Prostate gland (tissue), 2 donors: ENCODE data around the gene SEPTIN8. TPM values are rescaled to one million over a fixed set of nuclear protein-coding genes. Genes with fewer than 3 reads are reported as not detected.

ENCODE experiments used
- DNase-seq: peaks from one replicate; pipeline ENCODE4 v3.0.0-alpha.2; 2019; ENCODE audit warnings: low spot score
- H3K27ac ChIP-seq, 2 donors: fragments of 200-600 bp; sonication (generic); 2 replicates each; pipeline ENCODE4 v1.5.1; 2017 to 2019
- H3K27me3 ChIP-seq: fragments of 200-600 bp; sonication (generic); replicated peaks from 2 replicates; pipeline ENCODE4 v1.5.1; 2019; ENCODE audit not compliant: insufficient read depth
- H3K36me3 ChIP-seq, 2 donors: fragments of 200-600 bp; sonication (generic); 1 replicate in 1 of 2; 2 replicates in 1 of 2; pipeline versions ENCODE4 v1.5.1 to v1.8.1; 2017 to 2019
- H3K4me1 ChIP-seq: fragments of 200-600 bp; sonication (generic); replicated peaks from 2 replicates; pipeline ENCODE4 v1.5.1; 2019
- H3K4me3 ChIP-seq, 2 donors: fragments of 200-600 bp; sonication (generic); 2 replicates each; pipeline ENCODE4 v1.5.1; 2017 to 2019
- H3K9me3 ChIP-seq: fragments of 200-600 bp; sonication (generic); 2 replicates; pipeline ENCODE4 v1.5.1; 2017
- CTCF ChIP-seq, 4 experiments: fragments of 200-600 bp in 2 of 4; fragments of 450-650 bp in 2 of 4; sonication (generic) in 2 of 4; IDR thresholded peaks; 1 replicate in 3 of 4; 2 replicates in 1 of 4; pipeline ENCODE4 v1.5.1; 2016 to 2019; ENCODE audit warnings: antibody characterized with exemption in 4 of 4, mild to moderate bottlenecking in 2 of 4, moderate library complexity in 2 of 4
- POLR2A ChIP-seq: fragments of 450-650 bp; IDR thresholded peaks from one replicate; pipeline ENCODE4 v1.6.1; 2016; ENCODE audit warnings: antibody characterized with exemption, mild to moderate bottlenecking
- POLR2AphosphoS5 ChIP-seq: sonication (generic); formaldehyde crosslinking; IDR thresholded peaks from one replicate; pipeline ENCODE4 v1.6.1; 2017; ENCODE audit warnings: antibody characterized with exemption
- WGBS: methylation state at CpG from one replicate; pipeline ENCODE4 v1.1.5; 2018; 5-methylcytosine and 5-hydroxymethylcytosine counted together
- intact Hi-C: fragments of 100-400 bp; cut with DNase I; formaldehyde crosslinking; loops from one replicate; pipeline ENCODE4 v1.14.2; 2022
- total RNA-seq, 2 donors: library from RNA; depleted of rRNA; stranded (reverse); fragments of >200 nt; gene quantifications; one replicate each; pipeline ENCODE4 v1.1.0, GENCODE V29; 2016

Gene SEPTIN8
- total RNA-seq, 2 donors from 2014 or later, result 27.7 to 38.5 TPM

- H3K36me3 ChIP-seq, result no peaks in the 10 kb centered on the region
- intact Hi-C loops, result loop anchor here (5.0 to 10.0 kb wide), 3 partner anchors 231 to 441 kb away; partner anchors contain the start of gene HSPA4
- no peak for TF ChIP-seq POLR2A
- TF ChIP-seq CTCF (IDR thresholded peaks at IDR 0.05), result no peak
- TF ChIP-seq POLR2AphosphoS5, result no peak
- no peak for DNase-seq
- 87% methylated on average over 7 of the region's 7 CpGs for WGBS
- H3K27ac ChIP-seq, result peak overlapping the region in 1 of 2 donors; percentile 31
- H3K27me3 ChIP-seq, result no peaks in the 10 kb centered on the region
- no peaks in the 10 kb centered on the region for H3K9me3 ChIP-seq
- no peak overlapping the region for H3K4me3 ChIP-seq
- peaks cover 9% of the 10 kb centered on the region for H3K4me1 ChIP-seq
These were observed 46.5 kb upstream of the SEPTIN8 start for GRCh38 chr5:132823481-132824050.

GRCh38 chr5:132822650-132823480, 45.8 kb upstream of the SEPTIN8 start:
- H3K4me3 ChIP-seq, result no peak overlapping the region
- WGBS, result 45% methylated on average over 50 of the region's 68 CpGs
- intact Hi-C loops, result loop anchor here (5.0 to 10.0 kb wide), 3 partner anchors 232 to 441 kb away; partner anchors contain the start of gene HSPA4

GRCh38 chr5:132821791-132822190, 44.8 kb upstream of the SEPTIN8 start:
- Histone ChIP-seq H3K36me3 (no peaks in the 10 kb centered on the region), H3K4me3 (no peak overlapping the region), H3K27me3 (no peaks in the 10 kb centered on the region), H3K27ac (no peak overlapping the region), H3K4me1 (peaks cover 6% of the 10 kb centered on the region), H3K9me3 (no peaks in the 10 kb centered on the region)
- TF ChIP-seq POLR2A (no peak), CTCF (IDR thresholded peaks at IDR 0.05) (no peak), POLR2AphosphoS5 (no peak)
- intact Hi-C loops, result loop anchor here (5.0 to 10.0 kb wide), 3 partner anchors 233 to 439 kb away; partner anchors contain the start of gene HSPA4
- WGBS, result 43% methylated on average over 1 of the region's 1 CpG
- no peak for DNase-seq

More at GRCh38 chr5:132822650-132823480, 45.8 kb upstream of the SEPTIN8 start:
- no peak for DNase-seq
- Histone ChIP-seq H3K27me3 (no peaks in the 10 kb centered on the region), H3K4me1 (peaks cover 9% of the 10 kb centered on the region), H3K27ac (peak overlapping the region in 1 of 2 donors; percentile 31), H3K36me3 (no peaks in the 10 kb centered on the region), H3K9me3 (no peaks in the 10 kb centered on the region)
- TF ChIP-seq POLR2AphosphoS5 (no peak), CTCF (IDR thresholded peaks at IDR 0.05) (peak in 1 of 4 experiments; percentile 4)

GRCh38 chr5:132821350-132821749, 44.3 kb upstream of the SEPTIN8 start:
- Histone ChIP-seq H3K4me3 (no peak overlapping the region), H3K4me1 (peaks cover 6% of the 10 kb centered on the region), H3K27ac (no peak overlapping the region), H3K9me3 (no peaks in the 10 kb centered on the region), H3K27me3 (no peaks in the 10 kb centered on the region), H3K36me3 (no peaks in the 10 kb centered on the region)
- DNase-seq, result no peak
- 83% methylated on average over 3 of the region's 3 CpGs for WGBS
- intact Hi-C loops, result loop anchor here (5.0 to 10.0 kb wide), 3 partner anchors 233 to 439 kb away; partner anchors contain the start of gene HSPA4
- TF ChIP-seq POLR2AphosphoS5, result no peak
- TF ChIP-seq CTCF (IDR thresholded peaks at IDR 0.05), result no peak
